Stimulated activated CD4-positive, alpha-beta T cell treated with anti-CD3 and anti-CD28 coated beads, Interleukin-1b, Interleukin-23, amount 100 ng/mL, for 1 hour (primary cell): ENCODE data around the gene PRKCE.
"Not testable (repeated sequence)": the region's sequence is repeated elsewhere in the genome, so short reads cannot be mapped to it uniquely, and the experiment has no call there.

Experiments used
- DNase-seq, 2 donors: peaks; one replicate each; pipeline ENCODE4 v3.0.0-alpha.2; 2020; ENCODE audit warnings: low read depth in 2 of 2

PRKCE gene

DNA sequence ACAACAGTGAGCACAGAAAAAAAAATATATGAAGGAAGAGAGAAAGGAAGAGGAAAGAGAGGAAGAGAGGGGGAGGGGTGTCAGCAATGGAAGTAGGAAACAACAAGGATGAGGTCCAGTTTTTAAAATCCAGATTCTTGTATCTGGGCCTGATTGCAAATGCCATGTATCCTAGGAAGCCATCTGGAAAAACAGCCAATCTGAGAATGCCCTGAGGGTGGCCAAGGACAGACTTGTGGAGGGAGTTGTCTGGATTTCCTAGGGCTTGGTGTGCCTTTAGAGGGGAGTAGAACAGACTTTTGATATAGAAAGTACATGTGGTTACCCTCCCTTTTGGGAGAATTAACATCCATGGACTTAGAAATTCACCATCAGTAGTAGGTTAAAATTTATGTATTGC lies 47.1 kb downstream of the PRKCE start:
- no peak for DNase-seq

GRCh38 chr2:45699032-45699658 lies 47.7 kb downstream of the PRKCE start:
- no peak for DNase-seq

GRCh38 chr2:45700407-45701013 lies 49.0 kb downstream of the PRKCE start:
- DNase-seq = no peak

GRCh38 chr2:45705233-45705632 lies 53.8 kb downstream of the PRKCE start:
- no peak for DNase-seq

DNA sequence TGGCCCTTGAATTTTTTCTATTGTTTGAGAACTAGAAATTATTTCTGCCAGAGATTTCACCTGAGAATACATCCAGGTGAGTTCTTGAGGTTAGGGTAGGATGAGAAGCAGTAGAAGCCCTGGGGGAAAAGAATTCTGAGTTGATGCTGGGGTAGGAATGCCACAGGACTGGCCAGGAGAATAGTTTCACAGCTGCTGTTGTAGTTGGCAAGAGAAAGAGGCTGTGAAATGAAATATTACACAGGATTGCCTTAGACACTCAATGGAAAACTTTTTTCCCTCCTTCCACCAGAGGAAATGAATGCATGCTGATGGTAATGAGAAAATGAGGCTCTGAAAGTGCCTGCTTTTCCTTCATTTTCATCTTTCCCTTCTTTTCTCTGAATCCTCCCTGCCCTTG lies 54.6 kb downstream of the PRKCE start:
- DNase-seq = no peak

DNA sequence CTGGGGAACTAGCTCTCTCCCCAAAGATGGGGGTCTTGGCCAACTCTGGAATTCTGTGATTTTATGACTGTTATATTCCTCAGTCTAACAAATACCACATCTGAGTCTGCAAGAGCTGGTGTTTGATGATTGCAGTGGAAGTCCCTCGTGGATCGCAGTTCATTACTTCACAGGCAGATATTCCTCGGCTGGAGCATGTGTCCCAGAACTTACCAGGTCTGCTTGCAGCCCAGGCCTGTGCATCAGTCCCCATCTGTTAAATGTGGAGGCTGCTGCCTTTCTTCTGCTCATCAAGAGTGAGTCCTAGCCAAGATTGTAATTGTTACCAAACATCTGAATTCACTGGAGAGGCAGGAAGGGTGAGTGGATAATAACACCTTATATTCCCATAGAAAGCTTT lies 55.5 kb downstream of the PRKCE start:
- no peak for DNase-seq

GRCh38 chr2:45707661-45708060 lies 56.2 kb downstream of the PRKCE start:
- no peak for DNase-seq

DNA sequence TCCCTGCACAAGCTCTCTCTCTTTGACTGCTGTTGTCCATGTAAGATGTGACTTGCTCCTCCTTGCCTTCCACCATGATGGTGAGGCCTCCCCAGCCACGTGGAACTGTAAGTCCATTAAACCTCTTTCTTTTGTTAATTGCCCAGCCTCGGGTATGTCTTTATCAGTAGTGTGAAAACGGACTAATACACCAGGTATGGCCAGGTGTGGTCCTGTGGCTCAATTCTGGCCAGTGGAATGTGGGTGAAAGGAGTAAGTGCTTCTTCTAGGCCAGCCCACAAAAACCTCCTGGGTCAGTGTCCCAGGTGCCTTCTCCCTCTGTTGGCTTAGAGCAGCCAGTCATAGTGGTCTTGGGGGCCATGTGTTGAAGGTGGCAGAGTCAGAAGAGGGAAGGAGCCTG lies 57.0 kb downstream of the PRKCE start:
- DNase-seq = no peak

GRCh38 chr2:45709137-45709536 lies 57.7 kb downstream of the PRKCE start:
- DNase-seq = no peak

DNA sequence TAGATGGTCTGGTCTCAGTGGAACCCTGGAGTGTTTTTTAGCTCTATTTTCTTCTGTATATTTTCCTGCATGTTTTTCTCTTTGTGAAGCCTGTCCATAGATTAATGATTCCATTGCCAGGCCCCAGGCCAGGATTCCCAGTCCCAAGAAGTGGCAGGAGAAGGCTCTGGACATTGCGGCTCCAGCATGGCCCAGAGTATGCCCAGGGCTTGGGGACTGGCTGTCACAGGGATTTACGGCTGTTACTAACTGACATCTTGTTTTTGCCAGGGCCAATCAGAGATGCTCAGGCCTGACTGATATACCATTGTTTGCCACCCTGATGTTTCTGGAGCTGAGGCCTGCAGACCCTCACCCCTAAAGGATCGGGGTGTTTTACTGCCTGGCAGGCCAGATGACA lies 59.0 kb downstream of the PRKCE start:
- DNase-seq = no peak

GRCh38 chr2:45711224-45711623 lies 59.7 kb downstream of the PRKCE start:
- no peak for DNase-seq

GRCh38 chr2:45712570-45712969 lies 61.1 kb downstream of the PRKCE start:
- no peak for DNase-seq

DNA sequence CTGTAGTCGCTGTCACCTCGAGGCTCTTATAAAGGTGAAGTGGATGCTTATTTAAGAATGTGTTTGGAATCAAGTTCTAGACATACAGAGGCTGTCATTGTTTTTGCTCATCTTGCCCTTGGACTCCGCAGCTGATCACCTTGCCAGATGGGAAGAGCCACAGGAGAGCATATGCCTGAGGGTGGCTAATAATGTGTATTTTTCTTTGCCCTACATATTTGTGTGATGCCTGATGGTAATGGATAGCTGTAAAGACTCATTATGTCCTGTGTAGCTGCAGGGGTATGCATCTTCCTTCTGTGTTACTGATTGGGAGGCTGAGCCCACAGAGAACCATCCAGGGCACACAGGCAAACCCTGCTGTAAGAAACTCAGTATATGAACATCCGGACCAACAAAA lies 61.7 kb downstream of the PRKCE start:
- no peak for DNase-seq

- DNase-seq = no peak
Measured at GRCh38 chr2:45713591-45713990, 62.1 kb downstream of the PRKCE start.

DNA sequence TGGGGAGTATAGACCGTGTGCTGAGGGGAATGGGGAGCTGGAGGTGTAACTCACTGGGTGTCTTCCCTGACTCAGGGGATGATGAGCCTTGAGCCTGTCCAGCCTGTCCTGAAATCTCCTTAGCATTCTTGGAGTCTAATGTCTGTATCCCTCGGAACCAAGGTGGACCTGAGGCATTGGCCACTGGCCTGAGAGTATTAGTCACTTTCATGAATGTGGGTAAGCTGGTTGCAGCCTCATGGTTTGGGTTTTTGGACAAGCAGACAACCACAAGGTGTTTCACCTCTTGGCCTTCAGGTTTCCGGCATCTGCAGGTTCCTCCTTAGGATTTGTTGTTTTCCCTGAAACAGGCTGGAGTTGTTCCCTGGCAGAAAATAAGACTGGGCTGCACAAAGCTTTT lies 63.2 kb downstream of the PRKCE start:
- no peak for DNase-seq

DNA sequence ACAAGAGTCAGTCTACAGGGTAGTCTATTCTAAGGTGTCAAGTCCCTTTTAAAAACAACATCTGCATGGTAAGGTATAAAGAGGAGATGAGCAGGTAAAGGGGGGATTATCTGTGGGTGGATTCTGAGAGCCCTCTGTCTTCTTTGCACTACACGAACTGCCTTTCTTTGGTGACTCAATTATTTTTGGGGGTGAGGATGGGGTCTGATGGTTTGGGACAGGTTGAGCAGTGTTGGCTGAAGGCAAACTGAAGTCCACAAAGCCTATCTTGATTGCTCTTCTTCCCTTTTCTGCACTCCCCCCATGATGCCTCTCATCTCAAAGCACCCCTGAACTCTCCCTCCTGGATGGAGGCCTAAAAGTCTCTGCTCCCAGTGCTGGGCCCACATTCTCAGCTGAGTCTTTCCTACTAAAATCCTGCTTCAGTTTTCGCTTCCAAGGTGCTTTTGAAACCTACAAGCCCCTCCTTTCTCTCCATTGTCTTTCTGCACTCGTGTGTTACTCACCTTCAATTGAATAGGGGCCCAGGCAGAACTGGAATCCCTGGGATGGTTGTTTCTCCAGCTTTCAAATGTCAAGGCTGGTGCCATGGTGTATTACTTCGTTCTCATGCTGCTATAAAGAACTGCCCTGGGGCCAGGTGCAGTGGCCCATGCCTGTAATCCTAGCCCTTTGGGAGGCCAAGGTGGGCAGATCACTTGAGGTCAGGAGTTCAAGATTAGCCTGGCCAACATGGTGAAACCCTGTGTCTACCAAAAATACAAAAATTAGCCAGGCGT lies 64.3 kb downstream of the PRKCE start:
- no peak for DNase-seq

DNA sequence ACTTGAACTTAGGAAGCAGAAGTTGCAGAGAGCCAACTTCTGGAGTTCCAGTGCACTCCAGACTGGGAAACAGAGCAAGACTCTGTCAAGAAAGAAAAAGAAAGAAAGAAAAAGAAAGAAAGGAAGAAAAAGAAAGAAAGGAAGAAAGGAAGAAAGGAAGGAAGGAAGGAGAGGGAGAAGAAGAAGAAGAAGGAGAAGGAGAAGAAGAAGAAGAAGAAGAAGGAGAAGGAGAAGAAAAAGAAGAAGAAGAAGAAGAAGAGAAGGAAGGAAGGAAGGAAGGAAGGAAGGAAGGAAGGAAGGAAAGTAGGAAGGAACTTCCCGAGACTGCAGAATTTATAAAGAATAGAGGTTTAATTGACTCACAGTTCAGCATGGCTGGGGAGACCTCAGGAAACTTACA lies 65.0 kb downstream of the PRKCE start:
- not testable (repeated sequence) for DNase-seq

- no peak for DNase-seq
Measured at GRCh38 chr2:45716915-45717314, 65.4 kb downstream of the PRKCE start.

DNA sequence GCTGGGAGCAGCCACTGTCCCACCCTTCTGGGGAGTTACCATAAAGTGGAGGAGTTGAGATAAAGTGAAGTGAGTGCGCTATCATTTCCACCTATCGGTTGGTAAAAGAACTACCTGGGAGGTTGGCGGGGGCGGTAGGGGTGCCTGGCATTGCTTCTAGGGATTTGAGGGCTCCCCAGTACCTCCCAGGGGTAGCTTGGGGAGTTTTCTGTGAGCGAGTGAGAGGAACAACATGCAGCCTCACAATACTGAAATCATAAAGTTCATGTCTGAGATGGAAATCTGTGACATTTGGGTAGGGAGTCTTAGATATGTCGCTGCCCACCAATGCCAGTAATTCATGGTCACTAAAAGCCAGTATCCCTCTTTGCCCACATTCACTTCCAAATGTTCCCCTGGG lies 68.7 kb downstream of the PRKCE start:
- no peak for DNase-seq

DNA sequence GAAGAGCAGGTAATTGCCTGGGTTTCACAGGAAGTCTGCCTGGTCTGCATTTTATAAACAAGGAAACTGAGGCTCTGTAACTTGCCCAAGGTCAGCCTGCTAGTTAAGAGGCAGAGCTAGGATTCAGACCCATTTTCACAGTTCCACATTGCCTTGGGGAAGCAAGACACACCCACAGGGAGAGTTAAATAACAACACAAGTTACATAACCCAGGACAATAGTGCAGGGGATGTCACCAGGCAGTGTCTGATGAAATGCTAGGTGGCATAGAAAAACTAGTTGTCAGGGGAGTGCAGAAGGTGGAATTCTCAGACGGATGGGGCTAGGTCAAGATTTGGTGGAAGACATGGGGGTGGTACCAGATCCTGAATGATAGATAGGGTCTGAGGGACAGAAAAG lies 69.7 kb downstream of the PRKCE start:
- no peak for DNase-seq

DNA sequence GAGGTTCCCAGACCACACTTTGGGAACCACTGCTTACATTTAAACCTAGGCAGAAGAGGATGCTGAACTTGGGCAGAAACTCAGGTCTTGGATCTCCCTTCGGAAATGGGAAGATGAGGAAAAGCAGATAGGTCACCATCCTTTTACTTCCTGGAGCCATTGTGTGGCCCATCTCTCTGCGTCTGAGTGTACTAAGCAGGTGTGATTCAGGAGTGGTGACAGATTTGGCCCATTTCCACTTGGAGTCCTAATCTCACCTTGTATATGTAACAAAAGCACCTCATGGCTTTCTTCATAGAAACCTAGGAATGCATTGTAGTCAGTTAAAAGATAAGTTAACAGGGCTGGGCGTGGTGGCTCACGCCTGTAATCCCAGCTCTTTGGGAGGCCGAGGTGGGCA lies 71.0 kb downstream of the PRKCE start:
- no peak for DNase-seq

GRCh38 chr2:45723857-45724256 lies 72.4 kb downstream of the PRKCE start:
- DNase-seq = no peak

DNA sequence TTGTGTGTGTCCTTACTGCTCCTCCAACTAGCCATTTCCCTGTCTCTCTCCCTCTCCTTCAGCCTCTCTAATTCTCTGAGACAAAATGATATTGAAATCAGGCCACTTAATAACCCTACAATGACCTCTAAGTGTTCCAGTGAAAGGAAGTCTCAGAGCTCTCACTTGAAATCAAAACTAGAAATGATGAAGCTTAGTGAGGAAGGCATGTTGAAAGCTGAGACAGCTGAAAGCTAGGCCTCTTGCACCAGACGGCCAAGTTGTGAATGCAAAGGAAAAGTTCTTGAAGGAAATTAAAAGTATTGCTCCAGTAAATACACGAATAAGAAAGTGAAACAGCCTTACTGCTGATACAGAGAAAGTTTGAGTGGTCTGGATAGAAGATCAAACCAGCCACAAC lies 72.9 kb downstream of the PRKCE start:
- no peak for DNase-seq
